GM19455 (cell line): Measurements from ENCODE around the gene VSTM2A.
"Not testable (repeated sequence)": the region's sequence is repeated elsewhere in the genome, so short reads cannot be mapped to it uniquely, and the experiment has no call there.

Experiments
- ATAC-seq: cut with Tn5 transposase; IDR thresholded peaks from one replicate; pipeline ENCODE4 v1.9.1; 2021; ENCODE audit not compliant: unreplicated experiment

Gene VSTM2A, protein sequence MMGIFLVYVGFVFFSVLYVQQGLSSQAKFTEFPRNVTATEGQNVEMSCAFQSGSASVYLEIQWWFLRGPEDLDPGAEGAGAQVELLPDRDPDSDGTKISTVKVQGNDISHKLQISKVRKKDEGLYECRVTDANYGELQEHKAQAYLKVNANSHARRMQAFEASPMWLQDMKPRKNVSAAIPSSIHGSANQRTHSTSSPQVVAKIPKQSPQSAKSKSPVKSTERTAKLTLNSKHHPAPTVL

DNA sequence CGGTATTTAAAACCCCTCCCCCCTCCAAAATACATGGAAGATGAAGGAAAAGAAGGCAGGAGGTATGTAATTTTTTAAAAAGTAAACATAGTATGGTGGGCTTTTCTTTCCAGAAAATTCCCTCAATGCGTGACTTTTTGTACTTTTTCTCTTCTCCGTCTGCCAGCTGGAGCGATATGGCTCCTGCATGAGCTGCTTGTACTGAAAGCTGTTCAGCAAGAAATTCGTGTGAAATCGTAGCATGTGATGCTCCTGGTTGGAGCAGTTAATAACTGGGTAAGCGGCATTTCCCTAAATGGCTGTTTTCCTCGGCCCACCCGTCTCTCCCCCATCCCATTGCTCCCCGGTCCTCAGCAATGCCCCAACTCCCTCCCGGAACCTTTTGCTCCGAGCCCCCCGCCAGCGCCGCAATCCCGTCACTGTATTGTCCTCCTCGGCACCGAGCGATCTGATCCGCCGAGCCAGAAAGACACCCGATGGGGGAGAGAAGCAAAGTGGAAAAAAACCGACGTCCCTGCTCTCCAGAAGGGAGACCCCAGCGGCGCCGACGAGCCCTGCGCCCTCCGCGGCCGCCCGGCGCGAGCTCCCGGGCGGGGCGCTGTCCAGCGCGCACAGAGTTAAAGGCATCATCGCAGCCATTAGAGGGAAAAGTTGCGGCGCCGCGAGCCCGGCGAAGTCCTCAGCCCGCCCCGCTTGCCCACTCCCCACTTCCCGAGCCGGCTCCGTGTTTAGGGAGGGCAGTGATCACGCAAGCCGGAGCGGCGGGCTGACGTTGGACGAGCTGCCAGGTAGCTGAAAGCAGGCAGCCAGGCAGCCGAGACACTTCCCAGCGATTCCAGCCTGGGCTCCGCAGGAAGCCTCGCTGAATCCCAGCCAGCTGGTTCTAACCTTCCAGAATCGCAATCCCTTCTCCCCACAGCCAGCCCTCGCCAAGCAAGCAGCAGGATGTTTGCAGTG is at the start of gene VSTM2A:
Gene VSTM2A (plus strand): TSS at position 707 of the 957 bp plus-strand sequence. CDS start 356 bp downstream, outside the sequence.
- ATAC-seq: no peak

DNA sequence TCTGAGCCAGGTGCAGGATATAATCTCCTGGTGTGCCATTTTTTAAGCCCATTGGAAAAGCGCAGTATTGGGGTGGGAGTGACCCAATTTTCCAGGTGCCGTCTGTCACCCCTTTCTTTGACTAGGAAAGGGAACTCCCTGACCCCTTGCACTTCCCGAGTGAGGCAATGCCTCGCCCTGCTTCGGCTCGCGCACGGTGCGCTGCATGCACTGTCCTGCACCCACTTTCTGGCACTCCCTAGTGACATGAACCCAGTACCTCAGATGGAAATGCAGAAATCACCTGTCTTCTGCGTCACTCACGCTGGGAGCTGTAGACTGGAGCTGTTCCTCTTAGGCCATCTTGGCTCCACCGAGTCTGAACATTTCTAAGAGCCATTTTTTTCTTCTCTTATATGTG is 37.6 kb upstream of the VSTM2A start:
- ATAC-seq: not testable (repeated sequence)

DNA sequence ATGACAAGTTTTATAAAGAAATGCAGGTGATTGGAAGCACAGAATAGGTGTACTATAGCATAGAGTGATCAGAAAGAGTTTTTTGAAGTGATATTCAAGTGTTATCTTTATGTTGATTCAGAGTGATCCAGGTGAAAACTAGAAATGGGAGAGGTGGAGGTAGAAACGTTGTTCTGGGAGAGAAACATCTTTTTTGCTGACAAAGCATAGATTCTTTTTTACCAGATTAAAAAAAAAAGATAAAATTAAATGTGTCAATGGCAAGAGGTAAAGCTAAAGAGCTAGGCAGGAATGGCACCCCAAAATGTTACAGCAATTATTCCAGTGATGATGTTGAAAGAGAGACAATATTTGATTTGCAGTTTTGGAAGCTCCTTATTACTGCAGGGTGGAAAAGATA is 12.6 kb upstream of the VSTM2A start:
- no peak for ATAC-seq

DNA sequence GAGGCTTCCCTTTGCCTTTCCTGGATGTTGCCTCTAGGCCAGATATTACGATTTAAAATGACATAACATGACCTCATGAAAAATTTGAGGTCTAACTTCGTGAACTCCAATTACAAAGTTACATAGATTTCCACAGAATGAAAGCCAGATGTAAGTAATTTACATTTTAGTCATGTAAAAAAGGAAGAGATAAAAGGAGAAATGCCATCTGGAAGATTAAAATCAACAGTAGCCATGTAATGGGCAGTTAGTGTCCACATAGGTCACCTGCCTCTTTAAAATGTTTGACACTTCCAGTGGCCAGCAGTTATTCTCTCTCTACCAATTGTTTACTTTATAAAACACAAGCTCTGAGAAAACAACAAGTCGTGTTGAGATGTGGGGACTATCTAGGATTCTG is 4.1 kb upstream of the VSTM2A start:
- no peak for ATAC-seq

DNA sequence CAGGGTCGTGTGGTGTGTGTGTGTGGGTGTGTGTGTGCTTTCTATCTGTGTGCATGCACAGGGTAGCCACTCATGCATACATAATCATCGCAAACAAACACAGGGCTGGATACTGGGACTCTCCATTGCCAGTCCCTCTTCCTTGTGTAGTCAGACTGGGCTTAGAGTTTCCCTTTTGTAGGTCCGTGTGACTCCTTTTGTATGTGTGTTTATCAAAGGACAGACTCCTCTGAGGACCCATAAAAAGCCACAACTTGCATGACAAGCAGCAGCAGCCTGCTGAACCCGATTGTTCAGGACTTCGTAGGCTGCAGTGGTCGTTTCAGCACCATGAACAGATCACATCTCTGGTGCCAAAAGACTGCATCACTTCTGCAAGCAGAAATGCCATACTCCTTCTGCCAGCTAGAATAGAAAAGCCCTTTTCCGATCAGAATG is 895 bp downstream of the VSTM2A start:
- no peak for ATAC-seq

DNA sequence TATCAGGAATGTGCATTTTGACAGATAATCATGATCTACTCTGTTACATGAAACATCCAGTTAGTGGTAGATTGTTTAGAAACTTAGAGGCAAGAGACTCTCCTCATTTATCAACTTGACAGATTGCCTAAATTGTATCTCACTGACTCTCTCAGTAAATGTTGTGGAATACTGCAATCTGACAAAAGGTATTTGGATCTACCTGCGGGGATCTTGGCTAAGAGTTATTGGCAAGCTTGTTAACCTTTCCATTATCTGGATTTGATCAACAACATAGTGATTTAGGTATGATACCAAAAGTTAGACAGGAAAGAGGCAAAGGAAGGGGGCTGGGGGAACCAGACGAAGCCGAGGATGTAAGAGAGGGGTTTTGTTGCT is 2.0 kb downstream of the VSTM2A start:
- ATAC-seq: no peak

DNA sequence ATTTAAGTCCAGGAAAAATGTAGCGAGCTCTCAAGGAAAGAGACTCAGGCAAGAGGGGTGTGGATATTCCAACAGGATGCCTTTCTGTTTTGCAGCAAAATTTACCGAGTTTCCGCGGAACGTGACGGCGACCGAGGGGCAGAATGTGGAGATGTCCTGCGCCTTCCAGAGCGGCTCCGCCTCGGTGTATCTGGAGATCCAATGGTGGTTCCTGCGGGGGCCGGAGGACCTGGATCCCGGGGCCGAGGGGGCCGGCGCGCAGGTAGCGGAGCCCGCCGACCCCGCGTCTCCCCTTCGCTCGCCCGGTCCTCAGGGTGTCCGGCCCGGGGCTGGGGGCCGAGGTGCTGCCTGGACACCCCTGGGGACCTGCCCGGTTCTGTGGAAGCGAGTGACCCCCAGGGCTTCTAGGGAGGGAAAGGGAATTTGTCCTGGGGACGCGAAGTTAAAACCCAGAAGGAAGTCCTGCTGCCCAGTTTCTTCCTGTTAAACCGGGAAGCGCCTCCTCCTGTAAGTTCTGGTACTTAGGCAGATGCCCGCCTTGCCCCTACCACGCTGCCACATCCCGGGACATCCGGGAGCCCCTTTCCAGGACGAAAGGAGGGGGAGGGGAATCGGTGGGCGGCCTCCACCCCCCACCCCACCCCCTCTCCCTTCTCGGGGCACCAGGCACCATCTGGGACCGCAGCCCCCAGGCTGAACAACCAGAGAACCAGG is 2.5 kb downstream of the VSTM2A start:
- ATAC-seq: no peak

DNA sequence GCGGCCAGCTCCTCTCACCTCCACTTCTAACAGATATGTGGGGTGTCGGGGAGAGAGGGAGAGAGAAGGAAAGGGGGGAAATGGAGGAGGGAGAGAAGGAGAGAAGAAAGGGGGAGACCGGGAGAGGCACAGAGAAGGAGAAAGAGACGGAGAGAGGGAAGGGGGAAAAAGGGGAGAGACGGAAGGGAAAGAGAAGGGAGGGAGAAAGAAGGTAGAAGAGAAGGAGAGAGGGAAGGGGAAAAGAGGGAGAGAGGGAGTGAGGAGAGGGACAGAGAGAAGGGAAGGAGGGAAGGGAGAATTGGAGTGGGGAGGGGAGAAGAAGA is 3.0 kb downstream of the VSTM2A start:
- no peak for ATAC-seq

DNA sequence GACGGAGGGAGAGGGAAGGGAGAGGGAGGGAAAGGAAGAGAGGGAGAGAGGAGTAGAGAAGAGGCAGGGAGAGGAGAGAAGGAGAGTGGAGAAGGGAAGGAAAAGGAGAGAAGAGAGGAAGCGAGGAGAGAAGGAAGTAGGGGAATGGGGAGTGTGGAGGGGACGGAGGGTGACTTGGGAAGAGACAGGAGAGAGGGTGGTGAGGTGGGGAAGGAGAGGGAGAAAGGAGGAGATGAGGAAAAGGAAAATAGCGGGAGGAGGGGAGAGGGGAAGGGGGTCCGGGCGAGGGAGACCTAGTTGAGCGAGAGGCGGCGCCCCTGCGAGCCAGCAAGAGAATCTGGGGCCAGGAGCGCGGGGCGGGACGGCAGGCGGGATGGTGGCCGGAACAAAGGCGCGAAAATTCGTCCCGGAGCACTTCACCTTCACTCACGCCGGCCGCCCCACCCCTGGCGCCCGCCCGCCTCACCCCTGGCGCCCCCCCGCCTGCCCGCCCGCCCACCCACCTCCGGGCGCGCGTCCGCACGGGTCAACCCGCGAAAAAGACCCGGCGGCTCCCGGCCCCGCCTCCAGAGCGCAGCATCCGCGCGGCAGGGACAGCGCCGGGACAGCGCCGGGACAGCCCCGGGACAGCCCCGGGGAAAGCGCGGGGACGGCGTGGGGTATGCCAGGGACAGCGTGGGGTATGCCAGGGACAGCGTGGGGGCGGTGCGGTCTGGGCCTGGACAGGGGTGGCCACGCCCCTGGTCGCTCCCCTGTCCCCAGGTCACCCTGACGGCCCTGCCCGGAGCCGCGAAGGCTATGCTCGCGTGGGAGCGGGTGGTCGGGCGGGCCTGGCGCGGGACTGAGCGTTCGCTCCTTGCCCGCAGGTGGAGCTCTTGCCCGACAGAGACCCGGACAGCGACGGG is 4.2 kb downstream of the VSTM2A start:
- no peak for ATAC-seq

DNA sequence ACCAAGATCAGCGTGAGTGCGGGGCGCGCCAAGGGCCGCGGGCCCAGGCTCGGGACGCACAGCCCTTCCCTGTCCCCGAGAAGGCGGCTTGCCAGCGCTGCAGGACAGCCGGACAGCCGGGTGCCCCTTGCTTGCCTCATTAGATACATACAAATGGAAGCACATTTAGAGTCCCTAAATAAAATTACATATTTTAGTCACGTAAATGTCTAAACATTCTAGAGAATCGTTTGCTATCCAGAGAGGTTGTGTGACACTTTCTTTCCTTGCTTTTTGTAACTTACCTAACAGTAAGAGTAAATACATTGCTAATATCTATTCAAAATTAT is 4.8 kb downstream of the VSTM2A start:
- no peak for ATAC-seq

DNA sequence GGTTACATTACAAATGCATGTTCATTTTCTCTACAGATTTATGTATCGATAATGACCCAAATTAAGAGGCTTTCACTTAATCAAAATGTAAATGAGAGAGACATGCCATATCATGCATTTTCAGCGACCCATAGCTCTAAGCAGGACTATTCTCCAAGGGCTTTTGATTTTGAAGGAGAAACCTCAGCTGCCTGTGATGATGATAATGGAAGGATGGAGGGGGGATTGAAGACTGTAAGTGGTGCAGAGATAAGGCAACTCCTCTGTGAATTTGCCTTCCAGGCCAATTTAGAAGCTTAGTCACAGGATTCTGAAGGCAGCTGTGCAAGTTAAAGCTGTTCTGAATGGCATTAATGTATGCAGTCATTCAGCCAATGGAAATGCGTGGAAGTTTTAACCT is 8.3 kb downstream of the VSTM2A start:
- ATAC-seq: no peak

DNA sequence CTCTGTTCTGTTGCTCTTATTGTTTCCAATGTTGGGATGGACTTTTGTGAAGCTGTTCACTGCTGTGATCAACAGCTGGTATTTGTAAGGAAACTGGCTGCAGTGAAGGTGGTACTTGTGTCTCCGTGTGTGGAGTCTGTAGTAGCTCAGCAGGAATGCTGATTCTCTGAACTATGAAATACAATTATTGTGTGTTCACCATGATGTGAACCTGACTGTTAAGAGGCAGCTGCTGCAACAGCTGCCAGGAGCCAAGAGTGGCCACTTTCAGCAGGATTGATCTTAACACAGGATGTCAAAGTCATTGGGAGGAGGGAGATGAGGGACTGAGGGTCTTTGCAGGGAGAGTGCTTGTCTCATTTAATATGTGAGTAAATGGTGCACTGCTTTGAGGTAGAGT is 13.9 kb downstream of the VSTM2A start:
- ATAC-seq: no peak

DNA sequence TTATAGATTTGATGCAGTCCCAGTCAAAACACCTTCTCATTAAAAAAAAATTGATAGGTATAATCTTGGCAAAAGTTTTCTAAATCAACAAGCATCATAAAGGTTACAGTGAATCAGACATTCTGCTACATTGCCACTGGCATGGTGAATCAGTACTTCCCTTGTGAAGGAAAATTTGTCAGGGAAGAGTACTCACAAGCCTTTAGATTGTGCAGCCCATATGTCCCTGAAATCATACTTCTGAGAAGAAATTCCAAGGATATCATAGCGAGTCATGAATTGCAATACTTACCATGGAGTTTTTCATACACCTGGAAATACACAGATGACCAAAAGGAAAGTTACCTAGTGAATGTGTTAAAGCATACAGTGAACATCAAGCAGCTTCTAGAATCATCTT is 17.2 kb downstream of the VSTM2A start:
- no peak for ATAC-seq

DNA sequence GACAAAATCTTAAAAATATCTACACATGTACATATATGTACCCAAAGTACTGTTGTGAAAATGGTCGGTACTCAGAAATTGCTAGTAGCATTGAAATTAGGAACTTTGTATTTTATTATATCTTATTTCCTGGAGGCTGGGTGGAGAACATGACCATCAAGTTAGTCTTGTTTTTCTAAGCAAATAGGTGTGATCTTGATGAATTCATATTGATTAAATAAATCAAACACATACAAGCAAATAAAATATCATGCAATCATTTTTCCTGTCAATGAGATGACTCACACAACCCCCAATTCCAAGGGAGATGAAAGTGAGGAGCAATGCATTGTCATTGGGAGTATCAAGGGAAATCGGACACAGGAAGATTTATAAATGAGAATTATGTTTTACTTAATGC is 18.0 kb downstream of the VSTM2A start:
- no peak for ATAC-seq

DNA sequence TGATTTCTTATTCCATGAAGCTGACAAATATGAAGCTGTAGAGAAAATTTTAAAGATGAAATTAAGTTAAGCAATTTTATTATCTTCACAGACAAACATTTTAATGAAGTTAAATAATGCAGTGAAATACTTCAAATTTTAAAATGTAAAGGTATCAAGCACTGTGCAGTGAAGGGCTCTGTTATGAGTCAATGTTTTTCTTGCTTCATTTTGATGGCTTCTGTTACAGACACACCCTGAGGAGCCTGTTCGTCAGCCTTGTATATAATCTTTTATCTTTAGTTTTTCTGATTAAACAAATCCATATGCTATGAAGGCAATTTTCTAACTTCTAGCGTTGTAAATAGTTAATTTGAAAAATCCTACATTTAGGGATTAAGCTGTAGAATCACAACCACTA is 18.5 kb downstream of the VSTM2A start:
- no peak for ATAC-seq

DNA sequence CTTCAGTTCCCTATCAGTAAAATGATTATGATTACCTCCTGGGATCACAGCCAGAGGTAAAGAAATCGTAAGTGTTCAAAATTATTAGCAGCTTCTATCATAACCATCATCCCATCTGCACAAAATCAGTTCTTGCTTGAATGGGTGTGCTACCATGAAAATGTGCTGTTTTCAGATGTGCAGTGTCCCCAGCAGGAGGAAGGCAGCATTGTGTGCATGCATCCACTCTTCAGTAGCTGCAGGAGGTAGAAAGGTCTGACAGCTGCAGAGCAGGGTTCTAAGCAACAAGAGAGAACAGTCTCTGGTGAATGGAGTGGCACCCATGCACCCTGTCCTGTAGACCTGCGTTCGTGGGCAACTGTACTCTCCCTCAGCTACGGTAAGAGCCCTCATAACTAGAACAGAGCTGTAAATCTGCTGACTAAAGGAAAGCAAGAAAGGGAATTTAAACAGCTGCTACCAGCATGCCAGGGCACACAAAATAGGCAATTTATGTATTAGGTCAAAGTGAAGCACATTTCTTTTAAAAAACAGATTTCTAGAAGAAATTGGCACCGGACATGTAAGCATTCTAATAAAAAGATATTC is 21.2 kb downstream of the VSTM2A start:
- ATAC-seq: no peak

DNA sequence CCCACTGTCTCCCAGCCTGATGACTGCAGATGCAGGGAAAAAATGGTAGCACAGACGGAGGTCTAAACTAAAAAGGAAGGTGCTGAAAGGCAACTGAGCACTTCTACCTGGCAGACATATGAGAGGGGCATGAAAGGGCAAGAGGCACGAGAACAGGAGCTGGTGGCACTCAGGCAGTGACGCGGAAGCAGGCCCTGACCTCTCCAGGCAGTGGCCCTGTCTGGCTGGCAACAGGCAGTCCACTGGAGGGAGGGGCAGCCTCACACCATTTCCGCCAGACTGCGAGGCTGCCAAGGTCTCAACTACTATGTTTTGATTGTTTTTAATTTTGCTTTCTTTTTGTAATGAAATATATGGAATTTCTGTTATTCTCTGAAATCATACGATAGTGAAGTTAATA is 23.3 kb downstream of the VSTM2A start:
- ATAC-seq: no peak

DNA sequence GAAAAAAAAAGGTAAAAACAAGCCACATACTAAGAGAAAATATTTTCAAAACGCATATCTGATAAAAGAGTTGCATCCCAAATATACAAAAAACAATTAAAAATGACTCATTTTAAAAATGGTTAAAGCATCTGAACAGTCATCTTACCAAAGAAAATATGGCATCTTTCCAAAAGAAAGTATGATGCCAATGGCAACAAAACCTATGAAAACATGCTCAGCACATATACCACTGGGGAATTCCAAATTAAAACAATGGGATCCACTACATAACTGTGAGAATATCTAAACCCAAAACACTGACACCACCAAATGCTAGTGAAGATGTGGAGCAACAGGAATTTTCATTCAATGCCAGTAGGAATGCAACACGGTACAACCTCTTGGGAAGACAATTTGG is 39.3 kb downstream of the VSTM2A start:
- ATAC-seq: no peak

DNA sequence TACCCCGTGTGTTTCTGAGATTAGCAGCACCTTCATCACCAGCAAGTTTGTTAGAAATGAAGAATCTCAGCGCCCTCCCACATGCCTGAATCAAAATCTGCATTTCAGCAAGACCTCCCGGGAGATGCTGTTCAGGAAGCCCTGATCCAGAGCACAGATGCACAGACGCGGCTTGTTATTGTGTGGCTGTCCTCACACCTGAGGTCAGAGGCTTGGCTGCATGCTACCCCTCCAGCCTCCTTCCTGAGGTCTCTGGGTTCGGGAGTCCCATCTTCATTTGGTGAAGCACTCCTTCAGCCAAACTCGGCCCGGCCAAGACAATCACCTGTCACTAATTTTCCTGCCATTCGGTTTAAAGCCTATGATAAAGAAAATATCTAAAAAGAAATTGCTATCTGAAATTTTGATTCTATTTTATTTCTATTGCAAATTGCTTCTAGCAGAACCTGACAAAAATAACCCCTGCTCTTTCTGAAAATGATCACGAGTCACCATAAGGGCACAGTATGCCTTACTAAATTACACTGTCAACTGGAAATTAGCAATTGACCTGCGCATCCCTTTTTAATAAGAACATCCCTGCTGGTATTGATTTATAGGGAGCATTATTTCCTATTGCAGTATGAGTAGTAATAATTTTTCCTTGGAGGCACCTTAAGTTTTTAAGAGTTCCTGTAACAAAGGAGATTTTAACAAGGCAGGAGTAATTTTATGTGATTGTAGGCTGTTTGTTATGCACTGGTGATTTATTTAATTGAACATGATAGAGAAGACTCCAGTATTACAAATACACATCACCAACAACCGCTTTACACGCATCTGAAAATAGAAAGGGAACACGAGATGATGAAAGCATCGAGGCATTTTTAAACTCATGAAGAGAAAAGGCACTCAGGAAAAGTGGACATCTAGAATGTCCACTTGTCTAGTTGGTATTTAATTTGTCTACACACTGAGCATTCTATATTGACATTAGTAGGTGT is 49.5 kb downstream of the VSTM2A start:
- no peak for ATAC-seq
